Activated CD4-positive, alpha-beta T cell treated with anti-CD3 and anti-CD28 coated beads, Interleukin-2, amount 50 U/mL, for 24 hours (primary cell): ENCODE measurements around the gene DDX11.
"Not testable (repeated sequence)": the region's sequence is repeated elsewhere in the genome, so short reads cannot be mapped to it uniquely, and the experiment has no call there.

ENCODE experiments used
- DNase-seq, 2 donors: peaks; one replicate each; pipeline ENCODE4 v3.0.0-alpha.2; 2020; ENCODE audit warnings: low read depth in 1 of 2, low spot score in 1 of 2

The DDX11 gene

GRCh38 chr12:31098363-31098762 is 24.7 kb downstream of the DDX11 start:
- DNase-seq: not testable (repeated sequence)

DNA sequence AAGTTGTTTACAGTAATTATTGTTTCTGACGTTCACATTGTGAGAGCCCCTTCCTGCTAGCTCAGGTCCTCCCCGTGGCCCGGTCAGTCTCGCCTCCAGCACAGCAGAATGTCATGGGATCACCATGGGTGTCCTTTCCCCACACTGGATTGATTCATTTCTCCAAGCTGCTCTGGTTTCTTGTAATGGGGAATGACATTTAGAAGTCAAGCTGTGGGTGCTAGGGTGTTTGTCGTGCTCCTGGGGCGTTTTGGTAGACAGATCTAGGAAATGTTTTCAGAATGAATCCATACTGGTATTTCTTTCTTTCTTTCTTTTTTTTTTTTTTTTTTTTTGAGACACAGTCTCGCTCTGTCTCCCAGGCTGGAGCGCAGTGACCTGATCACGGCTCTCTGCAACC is 25.1 kb downstream of the DDX11 start:
- DNase-seq: not testable (repeated sequence)

- not testable (repeated sequence) for DNase-seq
These were observed 25.8 kb downstream of the DDX11 start for GRCh38 chr12:31099434-31099833.

- DNase-seq: not testable (repeated sequence)
These were observed 27.0 kb downstream of the DDX11 start for GRCh38 chr12:31100503-31101208.

- not testable (repeated sequence) for DNase-seq
These were observed 28.5 kb downstream of the DDX11 start for GRCh38 chr12:31102125-31102524.

- not testable (repeated sequence) for DNase-seq
These were observed 28.9 kb downstream of the DDX11 start for GRCh38 chr12:31102596-31102995.

DNA sequence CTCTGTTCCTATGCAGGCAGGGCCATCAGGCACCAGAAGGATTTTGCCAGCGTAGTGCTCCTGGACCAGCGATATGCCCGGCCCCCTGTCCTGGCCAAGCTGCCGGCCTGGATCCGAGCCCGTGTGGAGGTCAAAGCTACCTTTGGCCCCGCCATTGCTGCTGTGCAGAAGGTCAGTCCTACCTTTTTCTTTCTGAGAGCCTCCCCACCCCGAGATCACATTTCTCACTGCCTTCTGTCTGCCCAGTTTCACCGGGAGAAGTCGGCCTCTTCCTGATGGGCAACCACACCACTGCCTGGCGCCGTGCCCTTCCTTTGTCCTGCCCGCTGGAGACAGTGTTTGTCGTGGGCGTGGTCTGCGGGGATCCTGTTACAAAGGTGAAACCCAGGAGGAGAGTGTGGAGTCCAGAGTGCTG is 29.9 kb downstream of the DDX11 start:
- DNase-seq: not testable (repeated sequence)

- DNase-seq: not testable (repeated sequence)
These were observed 30.6 kb downstream of the DDX11 start for GRCh38 chr12:31104220-31104619.

- DNase-seq: not testable (repeated sequence)
These were observed 31.1 kb downstream of the DDX11 start for GRCh38 chr12:31104773-31105172.

DNA sequence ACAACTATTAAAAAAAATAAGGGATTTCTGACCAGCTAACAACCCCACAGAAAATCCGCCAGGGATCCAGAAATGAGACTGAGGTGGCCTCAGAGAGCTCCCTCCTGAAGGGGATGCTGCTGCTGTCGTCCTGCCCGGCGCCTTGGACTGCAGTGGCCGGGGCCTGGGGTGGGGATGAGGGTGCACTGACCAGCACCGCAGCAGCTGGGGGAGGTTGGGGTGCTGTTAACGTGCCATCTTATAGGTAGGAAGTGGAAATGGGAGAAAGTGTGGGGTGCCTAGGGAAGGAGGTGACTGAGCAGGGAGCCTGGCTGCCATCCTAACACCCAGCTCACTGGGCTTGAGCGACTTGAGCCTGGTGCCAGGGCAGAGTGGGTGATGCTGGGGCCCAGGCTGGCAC is 32.0 kb downstream of the DDX11 start:
- no peak for DNase-seq

GRCh38 chr12:31106101-31106803 is 32.6 kb downstream of the DDX11 start:
- no peak for DNase-seq

DNA sequence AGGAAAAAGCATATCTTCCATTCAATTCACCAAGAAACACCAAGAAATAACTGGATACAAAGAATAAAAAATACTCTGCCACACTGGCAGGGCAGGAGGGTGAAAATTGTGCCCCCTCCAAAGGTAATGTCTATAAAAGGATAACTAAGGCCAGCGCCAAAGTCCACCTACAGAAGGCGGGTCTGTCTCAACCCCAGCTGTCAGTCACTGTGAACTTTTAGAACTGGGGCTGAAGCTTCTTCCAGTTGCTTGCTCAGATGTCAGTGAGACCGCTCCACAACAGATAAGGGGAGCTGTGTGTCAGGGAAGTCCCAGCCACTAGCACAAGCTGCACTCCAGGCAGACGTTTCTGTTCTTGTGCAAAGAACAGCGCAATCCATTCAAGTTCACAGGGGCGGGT is 36.1 kb downstream of the DDX11 start:
- DNase-seq: not testable (repeated sequence)

DNA sequence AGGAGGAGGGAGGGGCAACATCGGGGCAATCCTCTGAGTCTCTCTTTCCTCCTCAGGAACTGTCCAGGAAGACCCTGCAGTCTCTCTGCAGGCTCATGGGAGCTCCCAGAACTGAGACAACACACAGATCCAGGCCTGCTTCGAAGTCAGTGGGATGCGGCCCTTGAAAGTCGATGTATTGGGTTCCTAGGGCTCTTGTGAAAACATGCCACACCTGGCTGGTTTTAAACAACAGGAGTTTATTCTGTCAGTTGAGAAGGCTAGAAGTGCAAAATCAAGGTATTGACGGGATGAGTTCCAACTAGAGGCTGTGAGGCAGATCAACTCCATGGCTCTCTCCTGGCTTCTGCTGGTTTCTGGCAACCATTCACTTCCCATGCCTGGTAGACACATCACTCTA is 36.6 kb downstream of the DDX11 start:
- not testable (repeated sequence) for DNase-seq

DNA sequence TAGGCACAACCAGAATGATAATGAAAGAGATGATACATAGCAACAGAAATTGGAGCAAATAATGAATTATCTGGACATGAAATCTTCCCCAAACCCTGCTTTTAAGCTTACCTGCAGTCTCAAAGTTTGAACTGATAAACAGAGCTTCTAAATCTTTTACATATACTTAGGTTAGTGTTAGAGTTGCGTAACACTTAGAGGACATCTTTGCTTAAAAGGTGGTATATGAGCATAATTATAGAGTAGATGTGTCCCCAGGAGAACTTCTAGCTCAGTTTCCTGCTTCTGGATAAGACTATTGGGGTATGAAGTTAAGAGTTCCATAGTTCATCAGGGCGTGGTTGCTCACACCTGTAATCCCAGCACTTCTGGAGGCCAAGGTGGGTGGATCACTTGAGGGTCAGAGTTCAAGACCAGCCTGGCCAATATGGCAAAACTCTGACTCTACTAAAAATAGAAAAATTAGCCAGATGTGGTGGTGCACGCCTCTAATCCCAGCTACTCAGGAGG is 41.5 kb downstream of the DDX11 start:
- not testable (repeated sequence) for DNase-seq

GRCh38 chr12:31116846-31117202 is 43.2 kb downstream of the DDX11 start:
- DNase-seq: not testable (repeated sequence)

DNA sequence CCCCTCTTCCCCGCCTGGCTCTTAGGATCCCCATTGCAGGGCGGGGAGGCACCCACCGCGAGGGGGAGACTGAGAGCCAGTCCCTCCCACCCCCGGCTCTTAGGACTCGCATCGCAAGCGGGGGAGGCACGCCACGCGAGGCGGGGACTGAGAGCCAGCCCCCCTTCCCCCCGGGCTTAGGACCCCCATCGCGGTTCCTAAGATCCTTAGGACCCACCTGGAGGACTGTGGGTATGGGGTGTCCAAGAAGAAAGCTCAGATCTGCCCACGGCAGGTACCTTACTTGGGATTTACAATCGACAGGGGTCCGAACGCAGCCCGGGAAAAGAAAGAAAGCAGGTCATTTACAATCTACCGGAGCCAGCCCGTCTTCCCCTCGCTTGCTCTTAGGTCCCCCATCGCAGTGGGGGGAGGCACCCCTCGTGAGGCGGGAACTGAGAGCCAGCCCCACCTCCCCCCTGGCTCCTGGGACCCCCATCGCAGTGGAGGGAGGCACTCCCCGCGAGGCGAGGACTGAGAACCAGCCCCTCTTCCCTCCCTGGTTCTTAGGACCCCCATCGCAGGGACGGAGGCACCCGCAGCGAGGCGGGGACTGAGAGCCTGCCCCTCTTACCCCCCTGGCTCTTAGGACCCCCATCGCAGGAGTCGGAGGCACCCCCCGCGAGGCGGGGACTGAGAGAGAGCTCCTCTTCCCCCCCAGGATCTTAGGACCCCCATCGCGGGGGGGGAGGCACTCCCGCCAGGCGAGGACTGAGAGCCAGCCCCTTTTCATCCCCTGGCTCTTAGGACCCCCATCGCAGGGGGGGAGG is 43.7 kb downstream of the DDX11 start:
- DNase-seq: peak; percentile 44 to 52

GRCh38 chr12:31118347-31119191 is 44.9 kb downstream of the DDX11 start:
- no peak for DNase-seq

DNA sequence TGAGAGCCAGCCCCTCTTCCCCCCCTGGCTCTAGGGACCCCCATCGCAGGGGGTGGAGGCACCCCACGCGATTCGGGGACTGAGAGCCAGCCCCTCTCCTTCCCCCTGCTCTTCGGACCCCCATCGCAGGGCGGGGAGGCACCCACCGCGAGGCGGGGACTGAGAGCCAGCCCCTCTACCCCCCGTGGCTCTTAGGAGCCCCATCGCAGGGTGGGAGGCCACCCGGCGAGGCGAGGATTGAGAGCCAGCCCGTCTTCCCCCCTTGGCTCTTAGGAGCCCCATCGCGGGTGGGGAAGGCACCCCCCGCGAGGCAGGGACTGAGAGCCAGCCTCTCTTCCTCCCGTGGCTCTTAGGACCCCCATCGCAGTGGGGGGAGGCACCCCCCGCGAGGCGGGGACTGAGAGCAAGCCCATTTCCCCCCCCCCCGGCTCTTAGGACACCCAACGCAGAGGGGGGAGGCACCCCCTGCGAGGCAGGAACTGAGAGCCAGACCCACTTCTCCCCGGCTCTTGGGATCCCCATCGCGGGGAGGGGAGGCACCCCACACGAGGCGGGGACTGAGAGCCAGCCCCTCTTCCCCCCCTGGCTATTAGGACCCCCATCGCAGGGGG is 45.6 kb downstream of the DDX11 start:
- DNase-seq: no peak

- no peak for DNase-seq
These were observed 46.1 kb downstream of the DDX11 start for GRCh38 chr12:31119803-31120211.

- no peak for DNase-seq
These were observed 46.8 kb downstream of the DDX11 start for GRCh38 chr12:31120392-31121008.
